ENCODE results near the gene SLC18A2.
"Not testable (repeated sequence)": the region's sequence is repeated elsewhere in the genome, so short reads cannot be mapped to it uniquely, and the experiment has no call there.

SLC18A2 gene

GRCh38 chr10:117240621-117241529 lies at the start of gene SLC18A2:
Gene SLC18A2, plus strand, starts transcription at chr10:117241114. Its CDS starts 580 bp downstream, at chr10:117241694.
- DNase-seq (ENCODE audit: low read depth) = no peak

- no peak for DNase-seq (ENCODE audit: low read depth)
These were observed 43.7 kb upstream of the SLC18A2 start, which contains the start of gene KCNK18 for GRCh38 chr10:117197189-117197588. Gene KCNK18, plus strand, starts transcription at chr10:117197489. Its CDS starts 0 bp downstream, at chr10:117197489.

- no peak for DNase-seq (ENCODE audit: low read depth)
These were observed 42.8 kb upstream of the SLC18A2 start for GRCh38 chr10:117198088-117198487.

GRCh38 chr10:117201826-117202225 lies 39.1 kb upstream of the SLC18A2 start:
- no peak for DNase-seq (ENCODE audit: low read depth)

GRCh38 chr10:117204316-117204715 lies 36.6 kb upstream of the SLC18A2 start:
- no peak for DNase-seq (ENCODE audit: low read depth)

- no peak for DNase-seq (ENCODE audit: low read depth)
These were observed 28.7 kb upstream of the SLC18A2 start for GRCh38 chr10:117212176-117212575.

- no peak for DNase-seq (ENCODE audit: low read depth)
These were observed 26.5 kb upstream of the SLC18A2 start for GRCh38 chr10:117214401-117214800.

GRCh38 chr10:117215079-117215478 lies 25.8 kb upstream of the SLC18A2 start:
- DNase-seq (ENCODE audit: low read depth) = no peak

GRCh38 chr10:117216028-117216427 lies 24.9 kb upstream of the SLC18A2 start:
- DNase-seq (ENCODE audit: low read depth) = no peak

- peak; percentile 54 for DNase-seq (ENCODE audit: low read depth)
These were observed 24.2 kb upstream of the SLC18A2 start for GRCh38 chr10:117216611-117217195.

GRCh38 chr10:117217196-117217761 lies 23.6 kb upstream of the SLC18A2 start:
- DNase-seq (ENCODE audit: low read depth) = no peak

GRCh38 chr10:117218654-117219053 lies 22.3 kb upstream of the SLC18A2 start:
- no peak for DNase-seq (ENCODE audit: low read depth)

- no peak for DNase-seq (ENCODE audit: low read depth)
These were observed 19.7 kb upstream of the SLC18A2 start for GRCh38 chr10:117221156-117221711.

- no peak for DNase-seq (ENCODE audit: low read depth)
These were observed 18.4 kb upstream of the SLC18A2 start for GRCh38 chr10:117222552-117222951.

- DNase-seq (ENCODE audit: low read depth) = no peak
These were observed 17.8 kb upstream of the SLC18A2 start for GRCh38 chr10:117222976-117223692.

GRCh38 chr10:117223693-117224430 lies 17.1 kb upstream of the SLC18A2 start:
- no peak for DNase-seq (ENCODE audit: low read depth)

- DNase-seq (ENCODE audit: low read depth) = no peak
These were observed 16.0 kb upstream of the SLC18A2 start for GRCh38 chr10:117224881-117225280.

GRCh38 chr10:117226813-117227451 lies 14.0 kb upstream of the SLC18A2 start:
- no peak for DNase-seq (ENCODE audit: low read depth)

- no peak for DNase-seq (ENCODE audit: low read depth)
These were observed 12.7 kb upstream of the SLC18A2 start for GRCh38 chr10:117228210-117228609.

- not testable (repeated sequence) for DNase-seq (ENCODE audit: low read depth)
These were observed 10.8 kb upstream of the SLC18A2 start for GRCh38 chr10:117230107-117230506.

Data from activated T-helper 9 cell treated with anti-CD3 and anti-CD28 coated beads, Interleukin-2, amount 50 U/mL, for 16 hours (primary cell).